GM19455 (cell line): ENCODE measurements around the gene EMC8.

ENCODE experiments used
- ATAC-seq: cut with Tn5 transposase; IDR thresholded peaks from one replicate; pipeline ENCODE4 v1.9.1; 2021; ENCODE audit not compliant: unreplicated experiment

The EMC8 gene

GRCh38 chr16:85759136-85759535 lies 40.2 kb downstream of the EMC8 start:
- ATAC-seq, result no peak

- ATAC-seq, result no peak
Measured at GRCh38 chr16:85757341-85757822, 42.0 kb downstream of the EMC8 start.

DNA sequence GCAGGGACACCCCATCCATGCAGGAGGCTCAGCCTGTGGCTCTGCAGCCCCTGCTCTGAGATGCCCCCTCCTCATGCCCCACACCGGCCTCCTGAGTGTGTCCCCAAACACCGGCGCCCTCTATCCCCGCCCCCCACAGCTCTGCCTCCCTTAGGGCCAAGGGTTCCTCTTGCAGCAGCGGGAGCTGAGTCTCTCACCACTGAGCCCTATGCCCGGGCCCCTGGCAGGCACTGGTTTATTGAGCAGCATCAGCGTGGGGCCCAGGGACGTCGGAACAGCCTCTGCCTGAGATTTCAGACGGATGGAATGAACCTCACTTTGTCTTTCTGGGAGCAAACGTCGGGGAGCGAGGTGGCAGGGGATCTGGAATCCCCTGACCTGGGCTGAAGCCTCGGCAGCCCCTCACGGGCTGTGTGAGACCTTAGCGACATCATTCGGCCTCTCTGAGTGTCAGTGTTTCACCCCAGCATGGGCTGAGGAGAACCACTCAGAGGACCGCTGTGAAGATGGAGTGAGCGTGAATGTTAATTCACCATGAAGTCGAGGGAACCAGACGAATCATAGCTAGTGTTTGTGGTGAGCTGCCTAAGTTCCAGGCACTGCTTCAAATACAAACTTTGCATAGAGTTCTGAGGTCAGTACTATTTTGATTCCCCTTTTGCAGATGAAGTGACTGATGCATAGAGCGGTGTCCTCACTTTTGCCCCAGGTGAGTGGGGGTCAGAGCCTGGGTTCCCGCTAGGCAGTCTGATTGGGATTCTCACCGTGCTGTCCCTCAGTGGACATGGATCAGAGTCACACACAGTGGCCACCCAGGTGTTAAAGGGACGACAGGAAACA lies 43.2 kb downstream of the EMC8 start:
- ATAC-seq, result peak; percentile 37

DNA sequence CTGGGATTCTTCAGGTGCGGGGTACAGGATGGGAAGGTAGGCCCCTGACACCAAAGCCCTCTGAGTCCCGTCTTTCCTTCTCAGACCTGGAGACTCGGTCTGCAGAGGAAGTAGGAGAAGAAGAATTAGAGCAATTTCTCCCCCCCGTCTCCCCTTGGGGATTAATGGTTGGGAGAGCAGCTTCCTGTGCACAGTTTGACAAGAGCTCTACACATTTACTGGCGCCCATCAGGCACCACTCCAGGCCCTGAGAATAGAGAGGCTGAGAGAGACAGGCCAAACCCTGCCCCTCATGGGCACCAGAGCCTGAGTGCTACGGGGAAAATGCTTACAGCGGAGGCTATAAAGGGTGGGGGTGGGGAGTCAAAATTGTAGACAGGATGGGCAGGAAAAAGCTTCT lies 44.9 kb downstream of the EMC8 start:
- ATAC-seq, result no peak

GRCh38 chr16:85753976-85754375 lies 45.4 kb downstream of the EMC8 start:
- ATAC-seq, result no peak

GRCh38 chr16:85753559-85753958 lies 45.8 kb downstream of the EMC8 start:
- ATAC-seq, result no peak

DNA sequence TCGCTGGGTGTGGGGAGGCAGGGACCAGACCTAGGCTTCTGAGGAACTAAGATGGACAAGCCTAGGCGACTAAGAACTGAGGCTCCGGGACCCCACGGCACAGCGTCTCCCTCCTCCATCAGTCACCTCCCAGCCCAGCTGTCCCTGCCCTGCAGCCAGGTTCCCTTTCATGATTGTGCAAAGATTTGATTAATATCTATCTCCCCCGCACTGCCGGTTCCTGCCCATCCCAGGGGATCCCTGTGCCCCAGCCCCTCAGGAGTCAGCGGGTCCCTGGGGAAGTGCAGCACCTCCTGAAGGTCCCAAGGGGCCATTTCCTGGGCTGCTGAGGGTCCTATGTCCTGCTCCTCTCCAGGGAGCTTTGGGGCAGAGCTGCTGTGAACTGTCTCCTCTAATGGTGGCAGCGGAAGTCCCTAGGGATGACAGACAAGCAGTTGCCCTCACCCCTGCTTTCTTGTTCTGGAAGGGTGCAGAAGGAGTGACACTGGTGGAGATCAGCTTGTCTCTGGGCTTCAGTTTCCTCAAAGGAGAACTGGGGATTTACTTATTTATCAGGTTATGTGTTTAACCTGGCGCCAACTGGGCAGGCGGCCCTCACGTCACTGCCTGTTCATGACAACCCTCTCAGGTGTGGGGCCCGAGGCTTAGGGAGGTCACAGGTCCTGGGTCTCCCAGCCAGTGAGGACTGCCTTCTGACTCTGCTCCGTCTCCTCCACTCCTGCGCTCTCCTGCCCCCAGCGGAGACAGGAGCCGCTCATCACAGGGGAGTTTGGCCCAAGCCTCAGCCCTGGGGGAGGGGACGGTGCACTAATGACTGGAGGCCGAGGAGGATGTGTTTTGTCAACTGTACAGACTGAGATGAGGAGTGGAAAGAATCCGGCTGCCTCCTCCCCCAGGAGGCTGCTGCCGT lies 46.6 kb downstream of the EMC8 start:
- no peak for ATAC-seq

DNA sequence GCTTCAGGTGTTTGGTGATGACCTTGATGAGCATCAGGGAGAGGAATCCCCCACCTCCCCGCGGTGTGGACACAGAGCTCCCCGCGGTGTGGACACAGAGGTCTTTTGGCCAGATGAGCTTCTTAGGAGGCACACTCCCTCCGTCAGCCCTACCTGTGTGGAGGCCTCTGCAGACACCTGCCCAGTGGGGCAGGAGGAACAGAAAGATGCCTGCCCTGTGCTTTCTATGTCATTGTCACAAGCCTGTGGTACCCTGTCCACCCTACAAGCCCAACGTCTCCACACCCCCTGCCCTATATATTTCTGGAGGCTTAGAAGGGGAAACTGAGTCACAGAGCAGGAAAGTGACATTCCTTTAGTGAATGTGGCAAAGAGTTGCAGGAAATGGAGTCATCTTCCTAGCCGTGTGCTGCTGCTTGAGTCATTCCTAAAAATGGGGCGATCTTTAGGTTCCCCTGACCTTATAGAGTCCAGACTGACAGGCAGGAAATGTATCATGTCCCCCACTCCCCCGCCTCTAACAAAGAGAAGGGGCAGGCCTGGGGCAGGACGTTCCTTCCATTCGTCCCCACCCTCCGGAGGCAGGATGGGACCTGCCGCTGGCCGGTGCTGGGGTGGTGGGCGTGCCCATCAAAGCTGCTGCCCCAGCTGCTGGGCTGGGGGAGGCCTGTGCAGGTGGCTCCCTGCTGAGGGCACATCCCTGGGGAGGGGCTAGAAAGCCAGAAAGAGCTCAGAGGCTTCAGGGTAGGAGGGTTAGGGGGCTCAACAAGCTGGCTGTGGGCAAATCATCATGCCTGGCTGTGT lies 47.4 kb downstream of the EMC8 start:
- ATAC-seq, result no peak

- peak; percentile 40 for ATAC-seq
Measured at GRCh38 chr16:85750827-85751697, 48.3 kb downstream of the EMC8 start, which contains the start of gene C16orf74. Gene C16orf74, minus strand, starts transcription at chr16:85751096. Its CDS starts 15,879 bp downstream, at chr16:85735217.

GRCh38 chr16:85750146-85750826 lies 49.1 kb downstream of the EMC8 start:
- ATAC-seq, result no peak

DNA sequence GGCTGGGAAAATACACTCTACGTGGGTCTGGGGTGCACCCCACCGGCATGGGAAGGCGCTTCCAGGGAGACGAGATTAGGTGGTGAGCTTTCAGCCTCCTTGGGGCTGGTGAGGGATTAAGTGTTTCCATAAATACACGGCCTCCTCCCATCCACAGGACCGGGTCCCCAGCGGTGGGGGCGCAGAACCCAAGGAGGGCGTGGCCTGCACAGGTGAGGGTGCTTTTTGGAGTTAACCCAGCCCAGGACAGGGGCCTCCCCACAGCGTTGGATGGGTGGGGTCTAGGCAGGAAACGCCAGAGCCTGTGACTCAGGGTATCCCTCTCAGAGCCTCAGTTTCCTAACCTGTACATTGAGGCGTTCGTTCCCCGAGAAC lies 49.6 kb downstream of the EMC8 start:
- no peak for ATAC-seq

DNA sequence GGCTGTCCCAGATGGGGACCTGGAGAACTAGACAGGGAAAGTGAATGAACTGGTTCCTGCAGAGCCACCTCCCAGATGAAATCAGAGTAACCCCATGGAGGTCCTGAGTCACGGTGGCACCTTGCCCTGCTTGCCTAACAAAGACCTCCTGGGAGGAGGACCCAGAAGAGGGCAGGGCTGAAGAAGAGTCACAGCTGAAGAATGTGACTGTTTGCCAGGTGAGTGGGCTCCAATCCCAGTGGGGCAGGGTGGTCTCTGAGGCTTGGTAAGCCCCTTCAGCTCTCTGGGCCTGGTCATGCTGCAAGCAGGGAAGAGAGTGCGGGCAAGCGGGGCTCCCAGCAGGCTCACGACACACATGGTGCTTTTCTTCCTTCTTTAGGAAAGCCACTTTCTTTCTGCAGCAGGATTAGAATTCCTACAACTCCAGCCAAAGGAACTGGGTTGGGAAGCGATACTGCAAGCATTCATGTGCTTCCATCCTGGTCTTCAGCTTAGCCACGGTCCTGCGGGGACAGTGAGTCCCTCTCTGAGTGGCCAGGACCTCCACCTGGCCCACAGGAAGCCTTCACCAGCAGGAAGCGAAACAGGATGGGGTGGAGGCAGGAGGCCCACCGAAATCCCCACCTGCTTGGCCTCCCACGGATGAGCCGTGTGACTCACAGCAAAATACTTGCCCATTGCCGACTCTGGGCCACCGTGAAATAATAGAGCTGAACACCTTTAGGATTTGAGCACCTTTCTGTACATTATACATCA lies 52.7 kb downstream of the EMC8 start:
- no peak for ATAC-seq

GRCh38 chr16:85738923-85739715 lies 60.2 kb downstream of the EMC8 start:
- no peak for ATAC-seq

DNA sequence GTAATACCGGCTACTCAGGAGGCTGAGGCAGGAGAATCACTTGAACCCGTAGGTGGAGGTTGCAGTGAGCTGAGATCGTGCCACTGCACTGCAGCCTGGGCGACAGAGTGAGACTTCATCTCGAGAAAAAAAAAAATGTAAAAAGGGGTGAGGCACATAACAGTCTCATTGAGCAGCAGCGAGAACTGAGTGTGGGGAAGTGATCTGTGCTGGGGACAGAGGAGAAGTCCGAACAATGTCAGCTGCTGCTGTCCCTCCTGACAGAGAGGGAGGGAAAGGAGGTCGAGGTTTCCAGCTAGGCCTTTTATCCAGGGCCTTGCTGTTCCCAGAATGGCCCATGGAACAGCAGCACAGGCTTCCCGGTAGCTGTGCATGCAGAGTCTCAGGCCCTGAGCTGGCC lies 62.4 kb downstream of the EMC8 start:
- ATAC-seq, result no peak

DNA sequence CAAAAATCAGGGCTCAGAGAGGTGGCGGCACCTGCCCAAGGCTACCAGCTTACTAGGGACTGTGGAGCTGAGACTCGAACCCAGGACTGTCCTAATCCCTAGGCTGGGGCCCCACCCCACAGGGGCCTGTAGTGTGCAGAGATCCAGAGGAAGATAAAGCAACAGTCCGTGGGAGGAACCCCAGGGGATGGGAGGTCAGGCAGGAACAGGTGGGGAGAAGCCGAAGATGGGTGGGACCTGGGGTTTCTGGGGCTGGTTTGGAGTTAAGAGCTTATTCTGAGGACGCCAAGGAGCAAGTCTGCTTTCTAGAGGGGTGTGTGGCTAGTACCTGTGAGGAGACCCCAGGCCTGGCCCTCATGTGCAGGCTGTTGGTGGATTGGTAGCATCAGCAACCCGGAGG lies 63.4 kb downstream of the EMC8 start:
- no peak for ATAC-seq

DNA sequence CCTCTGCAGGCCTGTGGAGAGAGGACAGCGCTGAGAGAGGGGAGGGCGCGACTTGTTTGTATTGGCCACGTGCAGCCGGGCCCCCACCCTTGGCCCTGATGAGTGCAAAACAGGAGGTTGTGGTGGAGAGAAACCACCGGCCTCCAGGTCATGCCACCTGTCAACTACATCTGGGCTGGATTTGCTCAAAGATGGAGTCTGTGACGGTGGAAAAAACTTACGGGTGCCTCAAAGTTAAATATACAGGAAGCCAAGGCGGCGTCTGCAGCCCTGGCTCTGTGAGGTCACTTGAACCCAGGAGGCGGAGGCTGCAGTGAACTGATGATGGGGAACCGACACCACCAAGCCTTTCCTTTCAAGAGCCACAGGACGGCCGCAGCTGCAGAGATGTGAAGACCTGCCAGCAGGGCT lies 64.1 kb downstream of the EMC8 start:
- ATAC-seq, result peak; percentile 81

GRCh38 chr16:85734311-85735017 lies 64.9 kb downstream of the EMC8 start:
- ATAC-seq, result no peak
